GM20431 (cell line): ENCODE results near the gene IL20.

Experiments used
- in situ Hi-C: fragments of 300-500 bp; cut with MseI, MboI; formaldehyde crosslinking; loops from one replicate; pipeline ENCODE4 v1.15.0; 2020; ENCODE audit warnings: low sequenced_read_pairs; ENCODE audit not compliant: unreplicated experiment

Gene IL20

DNA sequence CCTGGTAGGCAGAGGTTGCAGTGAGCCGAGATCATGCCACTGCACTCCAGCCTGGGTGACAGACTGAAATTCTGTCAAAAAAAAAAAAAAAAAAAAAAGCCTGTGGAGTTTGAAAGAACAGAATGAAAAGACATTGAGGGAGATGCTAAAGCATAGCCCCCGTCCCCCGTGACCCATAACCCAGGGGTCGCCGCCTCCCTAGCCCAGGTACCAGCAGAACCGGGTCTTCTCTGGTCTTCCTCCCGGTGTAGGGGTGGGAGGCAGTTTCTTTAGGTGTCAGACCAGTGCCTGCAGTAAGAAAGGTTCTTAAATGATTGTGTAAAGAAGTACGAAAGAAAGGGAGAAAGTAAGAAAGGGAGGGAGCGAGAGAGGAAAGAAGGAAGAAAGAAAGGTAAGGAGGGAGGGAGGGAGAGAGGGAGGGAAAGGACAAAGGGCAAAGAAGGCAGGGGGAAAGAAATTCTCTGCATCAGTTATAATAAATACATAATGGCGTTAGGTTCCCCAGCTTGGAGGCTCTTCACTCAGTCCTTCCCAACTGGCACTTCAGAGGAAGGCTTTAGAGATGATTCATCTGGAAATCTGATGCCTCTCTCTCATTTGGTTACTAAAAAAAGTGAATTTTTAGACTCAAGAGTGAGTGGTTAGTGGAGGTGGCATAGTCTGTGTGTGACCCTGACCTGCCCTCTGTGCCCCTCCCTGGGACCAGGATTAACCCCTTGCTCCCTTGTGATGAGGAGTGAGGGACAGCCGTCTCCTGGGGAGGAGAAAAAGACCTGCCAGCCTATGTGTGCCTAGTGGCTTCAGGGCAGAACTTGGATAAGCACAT is 32.9 kb downstream of the IL20 start:
- in situ Hi-C loops = no loop called here

DNA sequence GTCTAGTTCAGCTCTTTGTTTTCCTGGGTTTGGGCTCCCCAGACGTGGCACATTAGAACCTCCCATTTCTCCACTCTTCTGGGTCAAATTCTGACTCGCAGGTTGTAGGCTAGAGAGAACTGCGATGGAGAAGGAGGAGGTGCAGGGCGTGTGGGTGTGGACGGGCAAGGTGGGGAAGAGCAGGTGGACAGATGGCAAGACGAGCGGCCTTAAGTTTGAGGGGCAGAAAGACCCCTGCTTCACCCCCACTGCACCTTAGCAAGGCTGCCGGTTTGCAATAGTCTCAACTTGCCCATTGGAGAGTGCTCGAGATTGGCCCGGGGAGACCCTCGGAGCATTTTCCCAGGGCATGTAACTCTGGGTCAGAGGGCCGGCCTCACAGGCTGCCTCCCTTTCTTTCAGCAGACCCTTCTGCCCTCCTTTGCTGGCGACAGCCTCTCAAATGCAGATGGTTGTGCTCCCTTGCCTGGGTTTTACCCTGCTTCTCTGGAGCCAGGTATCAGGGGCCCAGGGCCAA is 33.5 kb downstream of the IL20 start:
- in situ Hi-C loops = no loop called here

DNA sequence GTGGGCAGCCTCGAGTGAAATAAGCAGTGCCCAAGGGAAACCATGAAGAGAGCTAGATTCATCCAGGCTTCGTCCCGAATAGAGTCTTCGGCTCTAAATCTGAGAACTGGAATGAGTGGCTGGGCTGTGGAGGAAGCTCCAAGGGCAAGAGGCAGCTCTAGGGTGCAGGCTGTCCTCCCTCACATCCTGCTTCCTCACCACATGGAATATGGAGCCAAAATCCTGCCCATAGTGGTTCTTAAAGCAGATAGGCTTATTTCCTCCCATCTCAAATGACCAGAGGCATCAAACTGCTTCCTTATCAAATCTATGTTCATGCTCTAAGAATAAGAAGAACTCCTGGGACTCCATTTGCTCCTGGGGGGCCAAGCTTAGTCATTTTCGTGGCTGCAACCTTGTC is 34.3 kb downstream of the IL20 start:
- in situ Hi-C loops = loop anchor here (25.0 kb wide), 1 partner anchor 162 kb away; no protein-coding TSS in a partner anchor

DNA sequence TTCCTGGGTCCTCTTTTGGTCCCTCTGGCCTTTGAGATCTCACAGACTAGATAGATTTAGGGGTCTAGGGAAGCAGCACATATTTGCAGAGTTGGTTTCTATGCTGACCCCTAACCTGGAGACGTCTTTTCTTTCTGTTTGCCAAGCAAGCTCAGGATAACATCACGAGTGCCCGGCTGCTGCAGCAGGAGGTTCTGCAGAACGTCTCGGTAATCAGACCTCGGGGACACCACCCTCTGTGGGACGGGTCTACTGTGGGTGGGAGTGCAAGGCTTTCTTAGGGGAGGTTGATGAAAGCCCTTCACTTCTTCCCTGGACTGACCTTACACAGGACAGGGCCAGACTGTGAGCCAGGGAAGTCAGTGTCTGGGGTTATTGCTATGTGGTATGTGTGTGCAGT is 34.7 kb downstream of the IL20 start:
- in situ Hi-C loops = loop anchor here (25.0 kb wide), 1 partner anchor 163 kb away; no protein-coding TSS in a partner anchor

- in situ Hi-C loops = loop anchor here (25.0 kb wide), 1 partner anchor 165 kb away; no protein-coding TSS in a partner anchor
Observed at GRCh38 chr1:206901944-206902343, 36.5 kb downstream of the IL20 start.

- in situ Hi-C loops = loop anchor here (25.0 kb wide), 1 partner anchor 165 kb away; no protein-coding TSS in a partner anchor
Observed at GRCh38 chr1:206902702-206903101, 37.3 kb downstream of the IL20 start.

DNA sequence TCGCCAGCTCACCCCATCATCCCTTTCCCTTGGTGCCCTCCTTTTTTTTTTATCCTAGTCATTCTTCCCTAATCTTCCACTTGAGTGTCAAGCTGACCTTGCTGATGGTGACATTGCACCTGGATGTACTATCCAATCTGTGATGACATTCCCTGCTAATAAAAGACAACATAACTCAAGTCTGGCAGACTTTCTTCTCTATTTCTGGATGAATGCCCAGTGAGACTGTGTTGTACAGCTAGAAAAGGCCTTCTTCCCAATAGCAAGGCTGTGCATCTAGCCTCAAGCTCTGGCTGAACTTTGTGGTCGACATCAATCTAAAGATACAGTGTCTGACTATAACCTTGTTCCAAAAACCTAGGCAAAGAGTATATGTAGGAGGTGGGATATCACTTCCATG is 38.3 kb downstream of the IL20 start:
- in situ Hi-C loops = loop anchor here (25.0 kb wide), 1 partner anchor 166 kb away; no protein-coding TSS in a partner anchor

GRCh38 chr1:206904423-206905142 is 39.2 kb downstream of the IL20 start:
- in situ Hi-C loops = loop anchor here (25.0 kb wide), 1 partner anchor 167 kb away; no protein-coding TSS in a partner anchor

DNA sequence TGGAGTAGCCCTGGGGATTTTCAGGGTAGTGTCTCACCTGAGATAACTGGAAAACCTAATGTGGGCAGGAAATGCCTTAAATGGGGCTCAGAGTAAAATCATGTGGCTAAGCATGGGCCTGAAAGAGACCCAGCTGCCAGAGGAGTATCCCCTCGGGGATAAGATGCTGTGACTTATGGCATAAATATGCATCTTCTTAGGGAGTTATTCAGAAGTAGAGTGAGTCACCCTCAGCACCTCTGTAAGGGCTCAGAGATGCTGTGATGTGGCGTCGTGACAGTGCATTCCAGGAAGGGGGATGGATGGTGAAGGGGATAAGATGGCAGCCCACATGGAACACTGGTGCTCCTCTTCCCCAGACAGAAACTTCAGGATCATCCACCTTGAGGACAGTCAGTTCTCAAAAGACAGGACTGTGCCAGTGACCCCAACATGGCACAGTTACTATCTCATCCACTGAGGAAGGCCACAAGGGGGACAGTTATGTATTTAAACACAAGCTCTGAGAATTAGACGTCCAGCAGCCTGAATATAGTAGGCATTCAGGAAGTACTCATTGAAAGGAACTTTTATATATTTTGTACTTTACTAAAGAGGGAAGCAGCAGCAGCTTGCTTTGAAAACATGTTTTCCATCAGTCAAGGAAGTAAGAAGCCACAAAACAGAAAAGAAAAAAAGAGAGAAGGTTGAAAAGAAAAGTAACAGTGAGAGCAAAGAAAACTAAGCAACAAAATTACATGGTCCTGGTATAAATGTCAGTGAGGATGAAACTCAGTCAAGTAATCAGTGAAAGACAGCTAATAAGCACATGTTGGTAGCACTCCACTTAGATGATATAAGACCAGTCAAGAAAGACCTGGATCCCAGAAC is 40.1 kb downstream of the IL20 start:
- in situ Hi-C loops = loop anchor here (25.0 kb wide), 1 partner anchor 168 kb away; no protein-coding TSS in a partner anchor

DNA sequence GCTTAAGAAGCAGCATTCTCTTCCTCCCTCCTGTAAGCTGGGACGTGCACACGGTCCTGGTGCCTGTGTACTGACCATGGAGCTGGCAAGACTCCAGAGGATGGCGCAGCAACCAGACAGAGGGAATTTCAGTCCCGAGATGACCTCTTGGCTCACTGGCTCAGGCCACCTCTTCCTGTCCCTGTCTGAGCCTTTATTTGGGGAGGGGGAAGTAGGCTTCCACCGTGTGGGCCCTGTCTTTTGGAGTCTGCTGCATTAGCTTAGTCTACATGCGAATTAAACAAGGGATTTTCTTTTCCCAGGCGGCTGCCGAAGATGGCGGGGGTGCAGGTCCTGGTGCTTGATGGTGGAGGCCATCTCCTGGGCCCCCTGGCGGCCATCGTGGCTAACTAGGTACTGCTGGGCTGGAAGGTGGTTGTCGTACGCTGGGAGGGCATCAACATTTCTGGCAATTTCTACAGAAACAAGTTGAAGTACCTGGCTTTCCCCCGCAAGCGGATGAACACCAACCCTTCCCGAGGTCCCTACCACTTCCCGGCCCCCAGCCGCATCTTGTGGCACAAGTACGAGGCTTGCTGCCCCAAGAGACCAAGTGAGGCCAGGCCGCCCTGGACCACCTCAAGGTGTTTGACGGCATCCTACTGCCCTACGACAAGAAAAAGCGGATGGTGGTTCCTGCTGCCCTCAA is 42.0 kb downstream of the IL20 start:
- in situ Hi-C loops = loop anchor here (25.0 kb wide), 1 partner anchor 170 kb away; no protein-coding TSS in a partner anchor

GRCh38 chr1:206908038-206908437 is 42.6 kb downstream of the IL20 start:
- in situ Hi-C loops = loop anchor here (25.0 kb wide), 1 partner anchor 171 kb away; no protein-coding TSS in a partner anchor

DNA sequence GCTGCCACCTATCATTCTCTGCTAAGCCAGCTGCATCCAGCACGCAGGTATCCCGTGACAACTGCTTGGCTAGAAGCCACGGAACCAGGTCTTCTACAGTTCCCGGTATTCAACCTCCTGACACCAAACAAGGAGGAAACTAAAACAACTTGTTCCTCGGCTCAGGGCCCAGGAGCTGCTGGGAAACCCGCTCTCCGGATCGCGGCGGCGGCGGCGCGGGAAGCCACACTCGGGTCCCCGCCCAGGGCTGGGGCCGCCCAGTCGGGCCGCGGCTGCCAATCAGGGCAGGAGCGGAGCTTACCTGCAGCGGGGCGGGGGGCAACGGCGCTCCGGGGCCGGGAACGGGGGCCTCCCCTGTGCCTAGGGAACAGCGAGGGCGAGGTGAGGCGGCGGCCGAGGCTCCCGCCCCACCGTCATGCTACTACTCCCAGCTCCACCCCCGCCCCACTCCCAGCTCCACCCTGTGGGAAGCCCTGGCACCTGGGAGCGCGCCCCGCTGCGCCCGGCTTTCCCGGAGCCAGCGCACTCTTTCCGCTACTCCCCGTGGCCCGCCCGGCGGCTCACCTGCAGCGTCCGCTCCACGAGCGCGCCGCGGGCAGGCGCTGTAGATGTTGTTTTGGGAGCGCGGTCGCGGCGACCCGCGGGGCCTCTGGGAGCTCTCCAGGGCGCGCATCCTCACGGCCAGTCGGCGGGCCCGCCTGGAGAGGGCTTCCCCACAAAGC is 43.9 kb downstream of the IL20 start:
- in situ Hi-C loops = loop anchor here (25.0 kb wide), 1 partner anchor 172 kb away; no protein-coding TSS in a partner anchor

GRCh38 chr1:206909883-206910318 is 44.5 kb downstream of the IL20 start:
- in situ Hi-C loops = loop anchor here (25.0 kb wide), 1 partner anchor 173 kb away; no protein-coding TSS in a partner anchor

DNA sequence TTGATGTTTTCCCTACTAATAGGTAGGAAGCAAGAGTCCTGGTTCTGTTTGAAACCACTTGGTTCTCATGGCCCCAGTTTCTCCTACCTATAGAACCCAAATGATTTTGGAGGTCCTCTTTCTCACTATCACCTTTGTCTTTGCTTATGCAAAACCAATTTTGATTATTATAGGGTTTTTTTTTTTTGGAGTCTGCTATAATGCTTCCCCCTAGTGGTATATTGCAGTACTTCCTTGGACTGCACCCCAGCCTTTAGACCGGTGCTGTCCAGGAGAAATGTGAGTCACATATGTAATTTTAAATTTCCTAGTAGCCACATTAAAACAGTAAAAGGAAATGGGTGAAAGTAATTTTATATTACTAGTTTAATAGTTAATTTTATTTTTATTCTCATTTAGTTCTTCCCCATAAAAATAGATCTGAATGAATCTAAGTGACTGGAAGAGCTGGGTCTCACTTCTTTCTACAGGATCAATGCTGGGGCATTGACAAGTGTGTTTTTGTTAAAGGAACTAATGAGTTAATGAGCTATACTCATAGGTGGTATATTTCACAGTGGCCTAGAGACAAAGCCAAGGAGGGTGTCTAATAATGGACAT is 45.7 kb downstream of the IL20 start:
- in situ Hi-C loops = loop anchor here (25.0 kb wide), 1 partner anchor 174 kb away; no protein-coding TSS in a partner anchor

GRCh38 chr1:206912445-206913095 is 47.1 kb downstream of the IL20 start:
- in situ Hi-C loops = loop anchor here (25.0 kb wide), 1 partner anchor 175 kb away; no protein-coding TSS in a partner anchor

- in situ Hi-C loops = loop anchor here (25.0 kb wide), 1 partner anchor 177 kb away; no protein-coding TSS in a partner anchor
Observed at GRCh38 chr1:206913766-206914537, 48.5 kb downstream of the IL20 start.
